HEK293T (cell line): Measurements from ENCODE around the gene BPIFB6.

Experiments
- BHLHE40 ChIP-seq: fragments of 450-650 bp; IDR thresholded peaks from 2 replicates; pipeline ENCODE4 v1.6.1; 2016; ENCODE audit warnings: mild to moderate bottlenecking, moderate library complexity, borderline replicate concordance
- CTBP1 ChIP-seq: fragments of 450-650 bp; IDR thresholded peaks from 2 replicates; pipeline ENCODE4 v1.6.1; 2016; ENCODE audit warnings: borderline replicate concordance
- FOXK2 ChIP-seq: fragments of 450-650 bp; IDR thresholded peaks from 2 replicates; pipeline ENCODE4 v1.6.1; 2016; ENCODE audit warnings: mild to moderate bottlenecking
- LEF1 ChIP-seq: fragments of 450-650 bp; IDR thresholded peaks from 2 replicates; pipeline ENCODE4 v1.6.1; 2017; ENCODE audit warnings: mild to moderate bottlenecking, borderline replicate concordance
- SP1 ChIP-seq: fragments of 450-650 bp; IDR thresholded peaks from 2 replicates; pipeline ENCODE4 v1.6.1; 2017

DNA sequence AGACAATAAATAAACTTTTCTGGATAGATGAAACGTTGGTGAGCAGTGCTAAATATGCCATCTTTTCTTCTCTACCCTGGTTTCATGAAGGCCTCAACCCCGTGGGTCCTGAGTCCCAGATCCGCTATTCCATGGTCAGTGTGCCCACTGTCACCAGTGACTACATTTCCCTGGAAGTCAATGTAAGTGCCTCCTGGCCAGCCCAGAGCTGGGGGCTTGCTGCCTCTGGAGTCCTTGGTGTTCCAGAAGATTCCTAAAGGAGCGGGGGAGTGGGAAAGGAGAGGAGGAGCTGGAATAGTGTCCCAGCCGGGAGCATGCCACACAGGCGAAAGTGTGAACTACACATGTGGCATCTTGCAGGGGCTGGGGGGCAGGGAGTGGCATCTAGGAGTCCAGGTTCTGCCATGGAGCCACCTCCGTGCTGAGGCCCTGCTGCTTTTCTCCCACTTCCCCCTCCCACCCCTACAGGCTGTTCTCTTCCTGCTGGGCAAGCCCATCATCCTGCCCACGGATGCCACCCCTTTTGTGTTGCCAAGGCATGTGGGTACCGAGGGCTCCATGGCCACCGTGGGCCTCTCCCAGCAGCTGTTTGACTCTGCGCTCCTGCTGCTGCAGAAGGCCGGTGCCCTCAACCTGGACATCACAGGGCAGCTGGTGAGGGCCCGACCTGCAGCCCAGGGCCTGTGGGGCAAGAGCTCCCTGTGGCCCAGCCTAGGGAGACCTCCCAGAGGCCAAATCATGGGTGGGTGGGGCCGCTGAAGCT is 13.1 kb upstream of the BPIFB6 start:
- TF ChIP-seq FOXK2 (no peak), LEF1 (no peak), BHLHE40 (no peak), SP1 (no peak), CTBP1 (no peak)
